Panc1 (cell line): ENCODE data around the gene CIB4. TPM values are rescaled to one million over a fixed set of nuclear protein-coding genes. Genes with fewer than 3 reads are reported as not detected.

Experiments used
- ATAC-seq: fragments of 200-7000 bp; cut with Tn5 transposase; 2 replicates; pipeline ENCODE4 v1.9.1; 2020; ENCODE audit warnings: mild to moderate bottlenecking, moderate library complexity
- BruUV-seq: library from RNA; stranded (reverse); fragments of 400-500 nt; replicated peaks from 2 replicates; lab custom pipeline; 2021; lab: Mats Ljungman, UMichigan
- CTCF ChIA-PET: fragments of 300-600 bp; sonication (Branson Sonifier 250); formaldehyde crosslinking; loops from one replicate; lab custom pipeline; 2022; ENCODE audit warnings: antibody characterized with exemption; lab: Charles Lee
- POLR2A ChIA-PET: fragments of 300-600 bp; sonication (Branson Sonifier 250); formaldehyde crosslinking; loops from one replicate; lab custom pipeline; 2022; ENCODE audit warnings: antibody characterized with exemption; lab: Charles Lee
- DNase-seq: peaks from one replicate; pipeline ENCODE4 v3.0.0-alpha.2; 2010; ENCODE audit warnings: low read depth, low spot score
- H3K27ac ChIP-seq: 2 replicates; pipeline ENCODE4 v1.5.1; 2011; ENCODE audit warnings: mild to moderate bottlenecking, low read length, inconsistent platforms
- H3K27me3 ChIP-seq: fragments of 200-500 bp; sonication (Bioruptor generic); 2 replicates; pipeline ENCODE4 v1.6.0; 2014; ENCODE audit warnings: low read length, inconsistent platforms; ENCODE audit not compliant: control insufficient read depth, insufficient read depth
- H3K36me3 ChIP-seq: fragments of 200-500 bp; sonication (Bioruptor generic); 2 replicates; pipeline ENCODE4 v1.5.1; 2014; ENCODE audit warnings: inconsistent platforms, mild to moderate bottlenecking, low read length, moderate library complexity; ENCODE audit not compliant: control insufficient read depth, insufficient read depth
- H3K4me1 ChIP-seq: 2 replicates; pipeline ENCODE4 v1.5.1; 2011; ENCODE audit warnings: inconsistent platforms, mild to moderate bottlenecking, low read length, moderate library complexity; ENCODE audit not compliant: control insufficient read depth, insufficient read depth
- H3K4me3 ChIP-seq, 2 experiments: 2 replicates each; pipeline ENCODE4 v1.5.1; 2011 to 2012; ENCODE audit warnings: low read depth in 2 of 2, low read length in 2 of 2, mild to moderate bottlenecking in 2 of 2, inconsistent platforms in 1 of 2, moderate library complexity in 1 of 2
- H3K9me3 ChIP-seq: fragments of 200-500 bp; sonication (Bioruptor generic); 2 replicates; pipeline ENCODE4 v1.5.1; 2014; ENCODE audit warnings: low read depth, mild to moderate bottlenecking, inconsistent platforms, low read length, moderate library complexity; ENCODE audit not compliant: control insufficient read depth, insufficient read depth
- CTCF ChIP-seq: fragments of 450-650 bp; IDR thresholded peaks from 2 replicates; pipeline ENCODE4 v1.5.1; 2017; ENCODE audit warnings: mild to moderate bottlenecking
- POLR2AphosphoS5 ChIP-seq: IDR thresholded peaks from 2 replicates; pipeline ENCODE4 v1.6.1; 2012; ENCODE audit warnings: mild to moderate bottlenecking, low read depth, low read length, moderate library complexity
- REST ChIP-seq, 2 experiments: IDR thresholded peaks; 2 replicates each; pipeline ENCODE4 v1.6.1; 2011 to 2012; ENCODE audit warnings: low read depth in 2 of 2, control low read depth in 1 of 2, low read length in 1 of 2, mild to moderate bottlenecking in 1 of 2, moderate library complexity in 1 of 2; ENCODE audit not compliant: insufficient read depth in 1 of 2
- SIN3A ChIP-seq: IDR thresholded peaks from 2 replicates; pipeline ENCODE4 v1.6.1; 2012; ENCODE audit warnings: low read depth, mild to moderate bottlenecking, low read length, moderate library complexity, borderline replicate concordance; ENCODE audit not compliant: insufficient read depth
- TCF7L2 ChIP-seq: IDR thresholded peaks from 2 replicates; pipeline ENCODE4 v1.6.1; 2011; ENCODE audit warnings: mild to moderate bottlenecking, low read depth, low read length, inconsistent platforms
- in situ Hi-C: cut with HindIII; loops from 2 replicates; pipeline ENCODE4 v1.10.0; 2016; ENCODE audit warnings: low sequenced_read_pairs, low pct_unique_long_range_greater_than_20kb
- intact Hi-C: fragments of 100-400 bp; cut with micrococcal nuclease; formaldehyde crosslinking; loops from one replicate; pipeline ENCODE4 v1.10.0; 2022; ENCODE audit not compliant: unreplicated experiment
- total RNA-seq: library from RNA; stranded (reverse); gene quantifications from one replicate; pipeline ENCODE4 v1.2.1, GENCODE V29; 2021; ENCODE audit not compliant: unreplicated experiment

The CIB4 gene
- total RNA-seq, 1 experiment from 2014 or later, result 0.33 TPM

GRCh38 chr2:26649322-26649721 lies 8.2 kb upstream of the CIB4 start:
- no peak for DNase-seq
- no peaks in the 10 kb centered on the region for H3K36me3 ChIP-seq
- CTCF ChIA-PET, result no interaction called here
- no TSS peak for BruUV-seq
- in situ Hi-C loops, result no loop called here
- H3K4me3 ChIP-seq, result no peak overlapping the region
- POLR2A ChIA-PET, result interaction anchor here (1.1 kb wide), 1 partner anchor 13 kb away, joined by 4 read pairs; no protein-coding TSS in a partner anchor
- TF ChIP-seq CTCF (no peak), SIN3A (no peak), TCF7L2 (no peak), POLR2AphosphoS5 (no peak), REST (IDR thresholded peaks at IDR 0.05; ENCODE audit: insufficient read depth in 1 of 2, low read depth in 2 of 2, low read length in 1 of 2) (no peak)
- intact Hi-C loops, result no loop called here
- H3K27ac ChIP-seq, result no peak overlapping the region
- no peak for ATAC-seq
- H3K9me3 ChIP-seq, result no peaks in the 10 kb centered on the region
- H3K27me3 ChIP-seq, result peaks cover 2% of the 10 kb centered on the region
- no peaks in the 10 kb centered on the region for H3K4me1 ChIP-seq

- Histone ChIP-seq H3K9me3 (no peaks in the 10 kb centered on the region), H3K27me3 (peaks cover 2% of the 10 kb centered on the region), H3K36me3 (no peaks in the 10 kb centered on the region), H3K27ac (no peak overlapping the region), H3K4me1 (no peaks in the 10 kb centered on the region), H3K4me3 (no peak overlapping the region)
- ChIA-PET CTCF (no interaction called here), POLR2A (interaction anchor here (1.1 kb wide), 1 partner anchor 12 kb away, joined by 4 read pairs; no protein-coding TSS in a partner anchor)
- ATAC-seq, result no peak
- DNase-seq, result no peak
- no TSS peak for BruUV-seq
- intact Hi-C loops (no loop called here), in situ Hi-C loops (no loop called here)
- TF ChIP-seq CTCF (no peak), TCF7L2 (no peak), POLR2AphosphoS5 (no peak)
Observed at GRCh38 chr2:26648516-26648915, 7.3 kb upstream of the CIB4 start.
